A549 (cell line): ENCODE measurements around the gene PTGDS. TPM values are rescaled to one million over a fixed set of nuclear protein-coding genes. Genes with fewer than 3 reads are reported as not detected.

Source experiments
- ATAC-seq, 2 experiments: fragments of 200-7000 bp in 1 of 2; fragments of >200 bp in 1 of 2; cut with Nextera tagmentation in 1 of 2; cut with Tn5 transposase in 1 of 2; 3 replicates each; pipeline versions ENCODE4 v1.8.0 to v1.9.1; 2018 to 2020; ENCODE audit warnings: mild to moderate bottlenecking in 1 of 2, moderate library complexity in 1 of 2
- CTCF ChIA-PET: fragments of 300-600 bp; sonication (Branson Sonifier 250); formaldehyde crosslinking; extraction: SDS; loops from one replicate; lab custom pipeline; 2021; ENCODE audit warnings: antibody characterized with exemption, inconsistent platforms; lab: Yijun Ruan, JAX
- POLR2A ChIA-PET: fragments of 350-600 bp; formaldehyde crosslinking; extraction: SDS; loops from one replicate; lab custom pipeline; 2021; ENCODE audit warnings: antibody characterized with exemption, inconsistent platforms; lab: Yijun Ruan, JAX
- DNase-seq, 2 experiments: peaks; one replicate each; pipeline versions ENCODE4 v3.0.0 to v3.0.0-alpha.2; 2011 to 2016; ENCODE audit warnings: low read depth in 1 of 2, low spot score in 1 of 2
- FAIRE-seq: peaks from 2 replicates; lab custom pipeline; 2011; peaks lifted over from hg19 to GRCh38; lab: Jason Lieb, UNC
- H3K27ac ChIP-seq, 2 experiments: fragments of >200 bp; sonication (Bioruptor Twin); formaldehyde crosslinking; 3 replicates each; pipeline ENCODE4 v1.5.1; 2016 to 2017
- H3K4me1 ChIP-seq: fragments of >200 bp; sonication (Bioruptor Twin); formaldehyde crosslinking; 3 replicates; pipeline ENCODE4 v1.6.1; 2016
- H3K4me2 ChIP-seq: fragments of >200 bp; sonication (Bioruptor Twin); formaldehyde crosslinking; 3 replicates; pipeline ENCODE4 v1.6.1; 2016
- H3K4me3 ChIP-seq: fragments of >200 bp; sonication (Bioruptor Twin); formaldehyde crosslinking; 3 replicates; pipeline ENCODE4 v1.5.1; 2016
- H3K9me3 ChIP-seq: fragments of >200 bp; sonication (Bioruptor Twin); formaldehyde crosslinking; 3 replicates; pipeline ENCODE4 v1.6.1; 2016
- CEBPB ChIP-seq, 2 experiments: fragments of >200 bp in 1 of 2; sonication (Bioruptor Twin) in 1 of 2; formaldehyde crosslinking in 1 of 2; IDR thresholded peaks; 2 replicates each; pipeline ENCODE4 v1.6.1; 2012 to 2016
- CHD4 ChIP-seq: fragments of 200-600 bp; sonication (generic); IDR thresholded peaks from 2 replicates; pipeline ENCODE4 v1.6.1; 2016; ENCODE audit warnings: antibody characterized with exemption, mild to moderate bottlenecking, borderline replicate concordance
- EHF ChIP-seq: fragments of 250-450 bp; sonication (Bioruptor Pico); IDR thresholded peaks from 2 replicates; pipeline ENCODE4 v1.5.0; 2020; ENCODE audit warnings: mild to moderate bottlenecking
- EP300 ChIP-seq, 2 experiments: fragments of >200 bp; sonication (Bioruptor Twin); formaldehyde crosslinking; IDR thresholded peaks; 2 replicates in 1 of 2; 3 replicates in 1 of 2; pipeline ENCODE4 v1.6.1; 2016 to 2017
- FOSB ChIP-seq: fragments of 250-450 bp; sonication (Bioruptor Pico); IDR thresholded peaks from 2 replicates; pipeline ENCODE4 v1.5.0; 2020; ENCODE audit warnings: mild to moderate bottlenecking, moderate library complexity
- GATA3 ChIP-seq: IDR thresholded peaks from 2 replicates; pipeline ENCODE4 v1.6.1; 2012; ENCODE audit warnings: borderline replicate concordance
- HDAC2 ChIP-seq: fragments of 200-600 bp; sonication (generic); IDR thresholded peaks from 2 replicates; pipeline ENCODE4 v1.6.1; 2016
- HEYL ChIP-seq: fragments of 250-450 bp; sonication (Bioruptor Pico); IDR thresholded peaks from 2 replicates; pipeline ENCODE4 v1.8.0; 2021; ENCODE audit warnings: mild to moderate bottlenecking, moderate library complexity
- HMGXB4 ChIP-seq: fragments of 250-450 bp; sonication (Bioruptor Pico); IDR thresholded peaks from 2 replicates; pipeline ENCODE4 v1.5.0; 2021; ENCODE audit warnings: mild to moderate bottlenecking, moderate library complexity, borderline replicate concordance
- HOXA7 ChIP-seq: fragments of 250-450 bp; sonication (Bioruptor Pico); IDR thresholded peaks from 2 replicates; pipeline ENCODE4 v1.5.0; 2020; ENCODE audit warnings: mild to moderate bottlenecking, moderate library complexity
- HOXB13 ChIP-seq: fragments of 250-450 bp; sonication (Bioruptor Pico); IDR thresholded peaks from 2 replicates; pipeline ENCODE4 v1.5.0; 2020; ENCODE audit warnings: low read depth, mild to moderate bottlenecking, moderate library complexity
- JUN ChIP-seq, 2 experiments: fragments of >200 bp; sonication (Bioruptor Twin); formaldehyde crosslinking; IDR thresholded peaks; 2 replicates in 1 of 2; 3 replicates in 1 of 2; pipeline ENCODE4 v1.6.1; 2016 to 2017
- JUNB ChIP-seq: fragments of >200 bp; sonication (Bioruptor Twin); formaldehyde crosslinking; IDR thresholded peaks from 2 replicates; pipeline ENCODE4 v1.6.1; 2016
- MAFK ChIP-seq: fragments of 450-650 bp; IDR thresholded peaks from 2 replicates; pipeline ENCODE4 v1.6.1; 2014; ENCODE audit not compliant: partially characterized antibody
- MAX ChIP-seq: IDR thresholded peaks from 2 replicates; pipeline ENCODE4 v1.6.1; 2012
- MAZ ChIP-seq: fragments of 150-350 bp; IDR thresholded peaks from 2 replicates; pipeline ENCODE4 v1.6.1; 2014; ENCODE audit warnings: antibody characterized with exemption, low read depth, low read length, borderline replicate concordance
- NFE2L2 ChIP-seq: fragments of 150-350 bp; conservative IDR thresholded peaks from 2 replicates; pipeline ENCODE4 v1.6.1; 2014; ENCODE audit warnings: low read length
- PHF8 ChIP-seq: fragments of 200-600 bp; sonication (generic); IDR thresholded peaks from 2 replicates; pipeline ENCODE4 v1.6.1; 2016; ENCODE audit warnings: low read depth, mild to moderate bottlenecking, antibody characterized with exemption, moderate library complexity, borderline replicate concordance
- POLR2A ChIP-seq: IDR thresholded peaks from 2 replicates; pipeline ENCODE4 v1.6.1; 2012; ENCODE audit warnings: mild to moderate bottlenecking, low read length
- POLR2AphosphoS2 ChIP-seq: conservative IDR thresholded peaks from 2 replicates; pipeline ENCODE4 v1.6.1; 2012; ENCODE audit warnings: low read length, improper control_type of control experiment, inconsistent platforms
- RAD21 ChIP-seq, 2 experiments: fragments of >200 bp in 1 of 2; sonication (Bioruptor Twin) in 1 of 2; formaldehyde crosslinking in 1 of 2; IDR thresholded peaks in 1 of 2; conservative IDR thresholded peaks in 1 of 2; 2 replicates in 1 of 2; 3 replicates in 1 of 2; pipeline ENCODE4 v1.6.1; 2012 to 2018; ENCODE audit warnings: inconsistent platforms in 1 of 2
- REST ChIP-seq: fragments of 200-600 bp; sonication (generic); IDR thresholded peaks from 2 replicates; pipeline ENCODE4 v1.6.1; 2016; ENCODE audit warnings: antibody characterized with exemption, mild to moderate bottlenecking, moderate library complexity
- RNF2 ChIP-seq: fragments of 200-600 bp; sonication (generic); IDR thresholded peaks from 2 replicates; pipeline ENCODE4 v1.6.1; 2016; ENCODE audit warnings: low read depth, mild to moderate bottlenecking, antibody characterized with exemption, moderate library complexity, borderline replicate concordance
- SMC3 ChIP-seq: fragments of >200 bp; sonication (Bioruptor Twin); formaldehyde crosslinking; IDR thresholded peaks from 3 replicates; pipeline ENCODE4 v1.6.1; 2018; ENCODE audit warnings: inconsistent platforms
- TFCP2L1 ChIP-seq: fragments of 250-450 bp; sonication (Bioruptor Pico); IDR thresholded peaks from 2 replicates; pipeline ENCODE4 v1.5.0; 2021; ENCODE audit warnings: mild to moderate bottlenecking
- USF2 ChIP-seq: fragments of 450-650 bp; IDR thresholded peaks from 2 replicates; pipeline ENCODE4 v1.6.1; 2014; ENCODE audit warnings: antibody characterized with exemption
- ZFP36 ChIP-seq: fragments of 450-650 bp; IDR thresholded peaks from 2 replicates; pipeline ENCODE4 v1.6.1; 2014; ENCODE audit warnings: borderline replicate concordance; ENCODE audit not compliant: partially characterized antibody
- WGBS: methylation state at CpG from one replicate; pipeline ENCODE4 v1.1.6; 2017; ENCODE audit errors: missing lambda C conversion rate; 5-methylcytosine and 5-hydroxymethylcytosine counted together
- polyA plus RNA-seq, 4 experiments: library from polyadenylated mRNA; depleted of rRNA in 3 of 4; stranded (reverse); fragments of >200 nt; fragmentation: RNase III in 1 of 4; extraction: RNeasy Plus Mini Kit Qiagen cat#74134 plus additional on column Dnase treatment in 1 of 4; gene quantifications; 2 replicates in 3 of 4; 3 replicates in 1 of 4; pipeline ENCODE4 v1.2.3, GENCODE V29; 2011 to 2017

The PTGDS gene
- polyA plus RNA-seq, 2 of the 4 experiments (the other 2 are of a cell fraction), result 0.26 to 0.31 TPM

GRCh38 chr9:136963751-136964150 is 13.6 kb upstream of the PTGDS start:
- FAIRE-seq (no peak), DNase-seq (no peak), ATAC-seq (no peak; a peak in 1 of 6 replicates)
- Histone ChIP-seq H3K9me3 (no peaks in the 10 kb centered on the region), H3K4me2 (no peak overlapping the region; the same call in 2 of the 3 replicates), H3K4me3 (no peak overlapping the region), H3K4me1 (peaks cover 15% of the 10 kb centered on the region; the same call in 2 of the 3 replicates), H3K27ac (peak overlapping the region; percentile 9 to 75; a peak in 4 of 6 replicates)
- WGBS, result 91% methylated on average over 4 of the region's 12 CpGs
- ChIA-PET CTCF (interaction anchor here (0.6 to 1.4 kb wide), 4 partner anchors 9 to 72 kb away, joined by 3 to 4 read pairs (median 4); no protein-coding TSS in a partner anchor), POLR2A (no interaction called here)
- TF ChIP-seq CEBPB (IDR thresholded peaks at IDR 0.05) (no peak), HOXB13 (no peak), FOSB (no peak), PHF8 (no peak), RAD21 (conservative IDR thresholded peaks at IDR 0.05 in 1 of 2, IDR thresholded peaks at IDR 0.05 in 1 of 2) (no peak), EHF (CRISPR knock-in tag) (no peak), CHD4 (no peak), REST (no peak), JUNB (no peak), HDAC2 (no peak), ZFP36 (no peak), GATA3 (no peak), SMC3 (no peak)

GRCh38 chr9:136964171-136964689 is 13.1 kb upstream of the PTGDS start:
- no peak for FAIRE-seq
- Histone ChIP-seq H3K9me3 (no peaks in the 10 kb centered on the region), H3K4me1 (peaks cover 15% of the 10 kb centered on the region; the same call in 2 of the 3 replicates), H3K4me2 (peak overlapping the region; percentile 40), H3K27ac (peak overlapping the region; percentile 9 to 75; a peak in 4 of 6 replicates), H3K4me3 (no peak overlapping the region)
- no peak for DNase-seq
- 64% methylated on average over 16 of the region's 22 CpGs for WGBS
- TF ChIP-seq GATA3 (no peak), USF2 (no peak), EHF (CRISPR knock-in tag) (no peak), HOXA7 (CRISPR knock-in tag) (no peak), POLR2AphosphoS2 (no peak), MAFK (no peak), HMGXB4 (CRISPR knock-in tag) (no peak), NFE2L2 (no peak), MAZ (no peak), SMC3 (no peak), TFCP2L1 (CRISPR knock-in tag) (no peak), JUN (IDR thresholded peaks at IDR 0.05) (no peak), HEYL (CRISPR knock-in tag) (no peak), POLR2A (no peak), RNF2 (no peak), EP300 (IDR thresholded peaks at IDR 0.05) (no peak), MAX (no peak)
- CTCF ChIA-PET, result interaction anchor here (0.7 to 1.4 kb wide), 7 partner anchors 9 to 176 kb away, joined by 3 to 9 read pairs (median 3); partner anchors contain the start of gene PAXX
- POLR2A ChIA-PET, result no interaction called here
- ATAC-seq, result peak in 1 of 2 experiments; percentile 35; a peak in 3 of 6 replicates
